ENCODE data around the gene DUSP8.

The DUSP8 gene

GRCh38 chr11:1553808-1554594, 18.1 kb downstream of the DUSP8 start:
- DNase-seq (ENCODE audit: low read depth) = no peak

GRCh38 chr11:1549338-1550330, 22.4 kb downstream of the DUSP8 start:
- DNase-seq (ENCODE audit: low read depth) = no peak

- DNase-seq (ENCODE audit: low read depth) = no peak
Measured at GRCh38 chr11:1548221-1549070, 23.6 kb downstream of the DUSP8 start.

- no peak for DNase-seq (ENCODE audit: low read depth)
Measured at GRCh38 chr11:1547467-1548098, 24.5 kb downstream of the DUSP8 start.

- no peak for DNase-seq (ENCODE audit: low read depth)
Measured at GRCh38 chr11:1546536-1547466, 25.3 kb downstream of the DUSP8 start.

- DNase-seq (ENCODE audit: low read depth) = no peak
Measured at GRCh38 chr11:1546077-1546535, 26.0 kb downstream of the DUSP8 start.

GRCh38 chr11:1545432-1545831, 26.6 kb downstream of the DUSP8 start:
- DNase-seq (ENCODE audit: low read depth) = no peak

GRCh38 chr11:1544536-1544935, 27.5 kb downstream of the DUSP8 start:
- DNase-seq (ENCODE audit: low read depth) = no peak

- no peak for DNase-seq (ENCODE audit: low read depth)
Measured at GRCh38 chr11:1543606-1544263, 28.3 kb downstream of the DUSP8 start.

- no peak for DNase-seq (ENCODE audit: low read depth)
Measured at GRCh38 chr11:1542267-1542666, 29.8 kb downstream of the DUSP8 start.

- DNase-seq (ENCODE audit: low read depth) = no peak
Measured at GRCh38 chr11:1541474-1542204, 30.4 kb downstream of the DUSP8 start.

- DNase-seq (ENCODE audit: low read depth) = no peak
Measured at GRCh38 chr11:1540074-1540473, 32.0 kb downstream of the DUSP8 start.

GRCh38 chr11:1538153-1538552, 33.9 kb downstream of the DUSP8 start:
- no peak for DNase-seq (ENCODE audit: low read depth)

- DNase-seq (ENCODE audit: low read depth) = no peak
Measured at GRCh38 chr11:1536065-1536843, 35.8 kb downstream of the DUSP8 start.

- DNase-seq (ENCODE audit: low read depth) = no peak
Measured at GRCh38 chr11:1534682-1535081, 37.4 kb downstream of the DUSP8 start.

- DNase-seq (ENCODE audit: low read depth) = no peak
Measured at GRCh38 chr11:1534171-1534570, 37.9 kb downstream of the DUSP8 start.

GRCh38 chr11:1533342-1533725, 38.7 kb downstream of the DUSP8 start:
- DNase-seq (ENCODE audit: low read depth) = no peak

- DNase-seq (ENCODE audit: low read depth) = no peak
Measured at GRCh38 chr11:1532606-1533341, 39.3 kb downstream of the DUSP8 start.
